HG03139 (cell line): ENCODE measurements around the gene WDR1.

Experiments used
- ATAC-seq: cut with Tn5 transposase; IDR thresholded peaks from one replicate; pipeline ENCODE4 v1.9.1; 2021; ENCODE audit not compliant: unreplicated experiment

Gene WDR1

GRCh38 chr4:10075158-10075863 lies 41.3 kb downstream of the WDR1 start:
- no peak for ATAC-seq

GRCh38 chr4:10074767-10075105 lies 41.9 kb downstream of the WDR1 start:
- no peak for ATAC-seq

GRCh38 chr4:10074076-10074766 lies 42.4 kb downstream of the WDR1 start:
- ATAC-seq = no peak

GRCh38 chr4:10072420-10073017 lies 44.1 kb downstream of the WDR1 start:
- no peak for ATAC-seq

- ATAC-seq = no peak
Observed at GRCh38 chr4:10069075-10069642, 47.4 kb downstream of the WDR1 start.

GRCh38 chr4:10066670-10067651 lies 49.6 kb downstream of the WDR1 start:
- ATAC-seq = no peak

GRCh38 chr4:10066206-10066605 lies 50.4 kb downstream of the WDR1 start:
- ATAC-seq = no peak

GRCh38 chr4:10063544-10064300 lies 52.9 kb downstream of the WDR1 start:
- ATAC-seq = no peak

GRCh38 chr4:10061650-10062415 lies 54.8 kb downstream of the WDR1 start:
- no peak for ATAC-seq

- no peak for ATAC-seq
Observed at GRCh38 chr4:10058371-10058770, 58.2 kb downstream of the WDR1 start.

- ATAC-seq = no peak
Observed at GRCh38 chr4:10057023-10057395, 59.6 kb downstream of the WDR1 start.

GRCh38 chr4:10056334-10057022 lies 60.1 kb downstream of the WDR1 start:
- no peak for ATAC-seq

GRCh38 chr4:10055871-10056270 lies 60.7 kb downstream of the WDR1 start:
- no peak for ATAC-seq

- ATAC-seq = no peak
Observed at GRCh38 chr4:10054571-10055041, 62.0 kb downstream of the WDR1 start.

- no peak for ATAC-seq
Observed at GRCh38 chr4:10053635-10054453, 62.8 kb downstream of the WDR1 start.

- no peak for ATAC-seq
Observed at GRCh38 chr4:10051517-10052135, 65.0 kb downstream of the WDR1 start.

GRCh38 chr4:10050721-10051120 lies 65.9 kb downstream of the WDR1 start:
- ATAC-seq = no peak
